NK-92 (cell line): Measurements from ENCODE around the gene TNS1.

Experiments used
- DNase-seq: peaks from one replicate; lab custom pipeline; 2025; ENCODE audit not compliant: unreplicated experiment; lab: John Stamatoyannopoulos, UW

The TNS1 gene

GRCh38 chr2:217902379-217903141, 100.2 kb downstream of the TNS1 start:
- no peak for DNase-seq

- DNase-seq, result no peak
Measured at GRCh38 chr2:217901835-217902378, 100.9 kb downstream of the TNS1 start.

GRCh38 chr2:217901400-217901799, 101.4 kb downstream of the TNS1 start:
- DNase-seq, result no peak

- no peak for DNase-seq
Measured at GRCh38 chr2:217900780-217901360, 101.9 kb downstream of the TNS1 start.

- DNase-seq, result no peak
Measured at GRCh38 chr2:217900010-217900779, 102.6 kb downstream of the TNS1 start.

- DNase-seq, result no peak
Measured at GRCh38 chr2:217899231-217900009, 103.4 kb downstream of the TNS1 start.

GRCh38 chr2:217897816-217898806, 104.7 kb downstream of the TNS1 start:
- DNase-seq, result no peak

GRCh38 chr2:217897091-217897715, 105.6 kb downstream of the TNS1 start:
- DNase-seq, result no peak

- DNase-seq, result no peak
Measured at GRCh38 chr2:217895070-217895635, 107.6 kb downstream of the TNS1 start.

- no peak for DNase-seq
Measured at GRCh38 chr2:217893440-217893839, 109.4 kb downstream of the TNS1 start.

GRCh38 chr2:217892560-217892959, 110.2 kb downstream of the TNS1 start:
- no peak for DNase-seq

GRCh38 chr2:217890445-217890844, 112.3 kb downstream of the TNS1 start:
- DNase-seq, result no peak

- DNase-seq, result no peak
Measured at GRCh38 chr2:217889656-217890055, 113.1 kb downstream of the TNS1 start.

- no peak for DNase-seq
Measured at GRCh38 chr2:217887841-217888701, 114.7 kb downstream of the TNS1 start.

- DNase-seq, result no peak
Measured at GRCh38 chr2:217886720-217887309, 116.0 kb downstream of the TNS1 start.

GRCh38 chr2:217886091-217886490, 116.7 kb downstream of the TNS1 start:
- DNase-seq, result no peak

GRCh38 chr2:217884985-217885384, 117.8 kb downstream of the TNS1 start:
- DNase-seq, result no peak

GRCh38 chr2:217880891-217881290, 121.9 kb downstream of the TNS1 start:
- no peak for DNase-seq
